Liver (tissue), 9 donors: ENCODE data around the gene NFU1. TPM values are rescaled to one million over a fixed set of nuclear protein-coding genes. Genes with fewer than 3 reads are reported as not detected.

Experiments used
- DNase-seq: peaks from one replicate; pipeline ENCODE4 v3.0.0-alpha.2; 2017; ENCODE audit warnings: low spot score
- H3K27ac ChIP-seq, 2 donors: one replicate each; pipeline ENCODE4 v1.7.0; 2013; ENCODE audit warnings: inconsistent platforms in 2 of 2, low read length in 2 of 2, control low read depth in 1 of 2, low read depth in 1 of 2, mild to moderate bottlenecking in 1 of 2
- H3K27me3 ChIP-seq, 4 donors: one replicate each; pipeline versions ENCODE4 v1.6.1 to v1.7.0; 2013; ENCODE audit warnings: low read length in 3 of 4, inconsistent platforms in 1 of 4, mild to moderate bottlenecking in 1 of 4, moderate library complexity in 1 of 4; ENCODE audit not compliant: control insufficient read depth in 4 of 4, insufficient read depth in 4 of 4
- H3K36me3 ChIP-seq, 4 donors: one replicate each; pipeline versions ENCODE4 v1.6.1 to v1.7.0; 2013; ENCODE audit warnings: low read length in 3 of 4, mild to moderate bottlenecking in 3 of 4, low read depth in 1 of 4, moderate library complexity in 1 of 4; ENCODE audit not compliant: control insufficient read depth in 4 of 4, insufficient read depth in 3 of 4
- H3K4me1 ChIP-seq, 4 donors: one replicate each; pipeline versions ENCODE4 v1.6.1 to v1.7.0; 2013; ENCODE audit warnings: low read length in 3 of 4, mild to moderate bottlenecking in 3 of 4, moderate library complexity in 1 of 4; ENCODE audit not compliant: control insufficient read depth in 4 of 4, insufficient read depth in 4 of 4
- H3K4me3 ChIP-seq, 3 donors: one replicate each; pipeline versions ENCODE4 v1.6.1 to v1.7.0; 2013; ENCODE audit warnings: low read length in 3 of 3, control low read depth in 1 of 3, low read depth in 1 of 3, mild to moderate bottlenecking in 1 of 3
- H3K9ac ChIP-seq, 2 donors: one replicate each; pipeline ENCODE4 v1.7.0; 2013; ENCODE audit warnings: low read length in 2 of 2, mild to moderate bottlenecking in 2 of 2, moderate library complexity in 2 of 2, control low read depth in 1 of 2, low read depth in 1 of 2
- H3K9me3 ChIP-seq, 4 donors: one replicate each; pipeline versions ENCODE4 v1.6.1 to v1.7.0; 2013; ENCODE audit warnings: low read length in 3 of 4; ENCODE audit not compliant: control insufficient read depth in 4 of 4
- FOXA2 ChIP-seq: IDR thresholded peaks from 2 replicates; pipeline ENCODE4 v1.6.1; 2016; ENCODE audit warnings: antibody characterized with exemption
- HNF4A ChIP-seq, 2 donors: conservative IDR thresholded peaks; 2 replicates each; pipeline ENCODE4 v1.6.1; 2016; ENCODE audit warnings: antibody characterized with exemption in 2 of 2, mild to moderate bottlenecking in 2 of 2
- HNF4G ChIP-seq: IDR thresholded peaks from 2 replicates; pipeline ENCODE4 v1.6.1; 2016; ENCODE audit warnings: antibody characterized with exemption
- JUND ChIP-seq, 2 donors: IDR thresholded peaks; 2 replicates each; pipeline ENCODE4 v1.6.1; 2016; ENCODE audit warnings: antibody characterized with exemption in 2 of 2
- REST ChIP-seq: IDR thresholded peaks from 2 replicates; pipeline ENCODE4 v1.6.1; 2016; ENCODE audit warnings: antibody characterized with exemption, mild to moderate bottlenecking
- SP1 ChIP-seq: IDR thresholded peaks from 2 replicates; pipeline ENCODE4 v1.6.1; 2018; ENCODE audit warnings: antibody characterized with exemption, mild to moderate bottlenecking
- WGBS: extraction: QIAGEN DNeasy Blood & Tissue Kit; methylation state at CpG from one replicate; pipeline ENCODE4 v1.1.7; 2013; 5-methylcytosine and 5-hydroxymethylcytosine counted together
- polyA plus RNA-seq, 2 donors: library from polyadenylated mRNA; stranded (reverse) in 1 of 2; unstranded in 1 of 2; fragments of 200-250 nt in 1 of 2; fragments of >200 nt in 1 of 2; fragmentation: Nextera tagmentation in 1 of 2; extraction: Ambion mirVana in 1 of 2; gene quantifications; one replicate each; pipeline versions ENCODE4 v1.2.1 to v1.2.3, GENCODE V29; 2013 to 2015
- total RNA-seq, 2 donors: library from RNA; depleted of rRNA; stranded (reverse); fragments of >200 nt; gene quantifications; one replicate each; pipeline ENCODE4 v1.2.3, GENCODE V29; 2014
- donor health status: healthy.
- donor health status: healthy.
- donor health status: healthy.
- donor health status: healthy.
- donor health status: healthy.

Gene NFU1
- total and polyA plus RNA-seq, 4 donors: 7.4 to 37.4 (median 16.0) TPM

- no peak for DNase-seq
- Histone ChIP-seq H3K9ac (no peak overlapping the region), H3K27me3 (no peaks in the 10 kb centered on the region), H3K4me1 (peaks cover 0 to 2% (median 0%) of the 10 kb centered on the region in 4 donors), H3K36me3 (peaks cover 15 to 47% (median 41%) of the 10 kb centered on the region in 4 donors), H3K27ac (no peak overlapping the region), H3K9me3 (no peaks in the 10 kb centered on the region), H3K4me3 (no peak overlapping the region)
- no peak for TF ChIP-seq REST
- no peak for TF ChIP-seq JUND (IDR thresholded peaks at IDR 0.05)
- TF ChIP-seq HNF4G: no peak
- no peak for TF ChIP-seq FOXA2
- no peak for TF ChIP-seq SP1
- TF ChIP-seq HNF4A (conservative IDR thresholded peaks at IDR 0.05): no peak
- WGBS: 98% methylated on average over 1 of the region's 1 CpG
Measured at GRCh38 chr2:69348781-69349180, 88.5 kb downstream of the NFU1 start.

Other genes starting within 250 kb of the NFU1 start
- gene GFPT1, start 50.2 kb downstream of the NFU1 start, total RNA-seq: 10 to 100 TPM; 16.9 to 42.6 TPM
- gene GFPT1, start 50.2 kb downstream of the NFU1 start, polyA plus RNA-seq: 10 to 100 TPM; 14.7 to 19.2 TPM
- 10 to 100 TPM in 1 of 2 donors, 1 to 10 TPM in 1; 8.8 to 13.7 TPM for gene AAK1, start 206.3 kb upstream of the NFU1 start, total RNA-seq
- gene AAK1, start 206.3 kb upstream of the NFU1 start, polyA plus RNA-seq: 10 to 100 TPM in 1 of 2 donors, 1 to 10 TPM in 1; 3.9 to 14.3 TPM